NCI-H2081 (cell line): Measurements from ENCODE around the gene GABRA5.

Experiments used
- DNase-seq, 2 experiments: peaks; one replicate each; lab custom pipeline; 2025; lab: John Stamatoyannopoulos, UW

GABRA5 gene

DNA sequence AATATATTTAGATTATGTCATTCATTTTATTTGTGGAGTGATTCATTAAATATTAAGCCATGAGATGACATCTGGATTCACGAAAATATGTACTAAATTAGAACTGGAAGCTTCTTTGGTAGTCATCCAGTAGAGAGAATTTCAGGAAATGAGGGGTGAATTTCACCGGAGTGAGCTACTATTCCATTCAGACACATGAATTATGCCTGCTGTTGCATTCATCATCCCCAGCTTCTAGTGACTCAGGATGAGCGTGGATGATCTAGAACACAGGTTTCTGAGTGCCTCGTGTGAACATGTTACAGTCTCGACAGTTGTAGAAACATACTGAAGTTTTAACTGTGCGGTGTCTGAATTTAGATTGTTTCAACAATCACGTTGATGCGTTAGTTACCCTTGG, 61.2 kb downstream of the GABRA5 start:
- no peak for DNase-seq

DNA sequence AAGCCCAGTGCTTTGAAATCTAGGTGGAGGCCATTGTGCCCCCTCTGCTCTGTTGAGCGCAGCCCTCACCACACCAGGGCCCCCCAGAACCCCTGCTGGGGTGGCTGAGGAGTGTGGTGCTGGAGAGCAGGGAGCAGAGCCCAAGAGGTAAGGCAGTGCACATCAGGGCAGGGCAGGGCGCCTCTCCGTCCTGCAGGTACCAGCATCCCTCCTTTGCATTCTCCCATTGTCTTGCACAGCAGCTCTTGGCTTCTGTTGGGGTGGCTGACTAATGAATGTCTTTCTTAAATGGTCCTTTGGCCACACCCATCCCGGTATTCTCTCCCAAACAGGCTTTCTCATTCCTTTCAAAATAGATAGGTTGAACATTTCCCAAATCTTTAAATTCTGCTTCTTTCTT, 62.7 kb downstream of the GABRA5 start:
- no peak for DNase-seq

DNA sequence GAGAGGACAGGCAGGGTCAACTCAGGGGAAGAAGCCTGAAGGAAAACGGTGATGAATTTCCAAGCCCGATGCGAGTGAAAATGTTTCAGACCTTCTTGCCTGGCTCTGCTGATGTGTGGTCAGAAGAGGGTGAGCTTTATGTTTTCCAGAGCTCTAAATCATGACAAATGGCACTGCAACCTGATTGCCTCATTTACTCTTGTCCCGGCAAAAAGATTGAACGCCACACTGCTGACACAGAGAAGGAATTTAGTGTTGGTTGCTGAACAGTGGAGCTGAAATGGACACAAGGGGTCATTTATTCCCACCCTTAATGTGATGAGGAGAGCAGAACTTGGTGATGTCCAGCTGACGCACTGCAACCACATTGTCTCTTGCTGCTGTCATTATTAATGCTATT, 68.0 kb downstream of the GABRA5 start:
- no peak for DNase-seq

DNA sequence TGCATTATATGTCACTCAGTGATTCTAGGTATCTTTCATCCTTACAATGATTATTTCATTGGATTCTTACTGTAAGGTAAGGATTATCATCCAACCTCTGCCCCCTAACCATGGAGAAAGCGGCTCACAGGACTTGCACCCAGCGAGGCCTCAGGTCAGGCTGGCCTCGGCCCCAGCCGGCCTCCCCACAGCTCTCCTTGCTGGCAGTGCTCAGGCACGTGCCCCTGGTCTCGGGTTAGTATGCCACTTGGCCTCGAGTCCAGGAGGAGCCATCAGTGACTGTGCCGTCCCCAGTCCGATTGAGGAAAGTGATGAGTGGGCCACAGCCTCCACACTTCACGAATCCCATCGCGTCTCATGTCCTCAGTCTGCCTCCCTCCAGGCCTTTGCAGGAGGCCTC, 68.5 kb downstream of the GABRA5 start:
- DNase-seq, result no peak

DNA sequence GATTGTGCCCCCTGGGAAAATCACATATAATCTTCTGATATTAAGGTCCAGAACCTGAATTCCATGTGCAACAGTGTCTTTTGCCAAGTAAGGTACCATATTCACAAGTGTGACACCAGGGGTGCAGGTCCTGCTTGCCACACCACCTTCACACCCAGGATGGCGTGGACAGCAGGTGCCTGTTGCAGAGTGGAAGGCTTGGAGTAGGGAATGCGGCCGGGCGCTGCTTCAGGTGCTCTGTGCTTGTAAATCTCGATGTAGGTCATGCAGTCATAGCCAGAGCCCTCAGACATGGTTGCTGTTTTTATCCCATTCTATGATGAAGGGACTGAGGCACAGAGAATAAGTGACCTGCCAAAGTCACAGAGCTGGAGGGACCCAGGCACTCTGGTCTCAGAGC, 69.6 kb downstream of the GABRA5 start:
- no peak for DNase-seq

DNA sequence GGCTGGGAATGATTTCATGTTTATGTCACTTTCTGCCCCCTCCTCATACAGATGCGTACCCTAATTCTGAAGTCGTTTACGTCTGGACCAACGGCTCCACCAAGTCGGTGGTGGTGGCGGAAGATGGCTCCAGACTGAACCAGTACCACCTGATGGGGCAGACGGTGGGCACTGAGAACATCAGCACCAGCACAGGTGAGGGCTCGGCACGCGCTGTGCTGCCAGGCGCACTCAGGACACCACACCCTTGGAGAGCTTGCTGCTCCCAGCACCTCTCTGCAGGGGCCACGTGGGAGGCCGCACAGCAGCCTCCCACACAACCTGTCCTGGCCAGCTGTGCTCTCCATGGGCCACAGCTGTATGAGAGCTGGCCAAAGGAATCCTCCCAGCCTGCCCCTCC, 70.3 kb downstream of the GABRA5 start:
- DNase-seq, result no peak

DNA sequence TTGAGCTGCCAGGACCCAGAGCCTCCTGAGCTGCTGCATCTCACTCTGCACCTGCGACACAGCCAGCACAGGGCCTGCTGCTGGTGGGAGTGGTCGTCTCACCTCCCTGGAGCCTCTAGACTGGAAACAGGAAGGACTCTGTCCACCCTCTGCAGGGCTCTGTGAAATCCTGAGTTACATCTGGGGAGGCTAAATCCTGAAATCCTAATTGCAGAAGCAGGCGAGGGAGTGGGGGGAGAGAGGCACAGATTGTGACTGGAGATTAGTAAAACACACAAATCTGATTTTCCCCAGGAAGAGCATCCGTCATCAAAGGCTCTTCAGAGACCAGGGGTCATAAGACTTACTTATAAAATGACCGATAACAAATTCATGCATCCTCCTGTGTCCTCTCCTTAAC, 72.5 kb downstream of the GABRA5 start:
- DNase-seq, result no peak

DNA sequence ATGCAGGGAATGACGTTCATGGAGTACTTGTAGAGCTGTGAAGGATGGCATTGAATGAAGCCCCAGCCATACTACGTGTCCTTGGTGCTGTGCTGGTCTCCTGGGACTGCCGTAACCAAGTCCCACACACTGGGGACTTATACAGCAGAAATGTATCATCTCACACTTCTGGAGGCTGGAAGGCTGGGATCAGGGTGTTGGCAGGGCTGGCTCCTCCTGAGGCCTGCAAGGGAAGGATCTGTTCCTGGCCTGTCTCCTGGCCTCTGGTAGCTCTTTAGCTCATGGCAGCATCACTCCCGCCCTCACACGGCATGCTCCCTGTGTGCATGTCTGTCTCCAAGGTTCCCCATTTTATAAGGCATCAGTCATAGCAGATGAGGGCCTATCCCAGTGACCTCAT, 74.6 kb downstream of the GABRA5 start:
- no peak for DNase-seq

DNA sequence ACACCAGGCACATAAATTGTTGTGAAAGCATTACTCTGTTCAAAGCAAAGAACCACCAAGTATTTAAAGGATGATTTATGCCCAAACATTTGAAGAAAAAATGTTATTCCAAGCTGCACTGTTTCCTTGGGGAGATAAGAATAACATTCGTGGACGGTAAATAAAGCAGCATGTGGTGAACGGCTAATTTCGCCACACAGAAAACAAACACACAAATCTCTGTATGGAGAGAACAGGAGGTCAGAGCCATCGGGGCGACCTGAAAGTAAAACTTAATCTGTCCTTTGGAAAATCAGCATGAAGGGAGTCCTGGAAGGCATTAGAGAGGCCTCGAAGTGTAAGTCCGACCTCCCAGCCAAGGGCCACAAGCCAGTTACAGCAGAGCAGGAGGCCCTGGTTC, 77.0 kb downstream of the GABRA5 start:
- no peak for DNase-seq

DNA sequence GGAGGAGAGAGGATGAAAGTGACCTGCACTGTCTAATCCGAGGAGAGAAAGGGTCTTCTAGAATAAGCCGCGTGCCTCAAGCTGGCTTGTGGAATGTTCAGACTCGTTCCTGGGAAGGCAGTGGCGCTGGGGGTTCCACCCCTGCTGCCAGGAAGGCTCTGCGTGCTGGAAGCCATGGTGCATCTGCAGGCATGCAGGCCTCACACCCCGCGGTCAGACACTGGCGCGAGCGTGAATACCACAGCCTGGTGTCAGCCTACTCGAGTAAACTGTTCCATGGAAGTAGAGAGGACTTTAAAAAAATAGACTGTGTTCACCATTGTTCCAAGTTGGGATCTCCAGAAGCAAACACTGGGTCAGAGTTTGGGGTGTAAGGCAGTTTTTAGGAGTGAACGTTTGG, 78.2 kb downstream of the GABRA5 start:
- no peak for DNase-seq

DNA sequence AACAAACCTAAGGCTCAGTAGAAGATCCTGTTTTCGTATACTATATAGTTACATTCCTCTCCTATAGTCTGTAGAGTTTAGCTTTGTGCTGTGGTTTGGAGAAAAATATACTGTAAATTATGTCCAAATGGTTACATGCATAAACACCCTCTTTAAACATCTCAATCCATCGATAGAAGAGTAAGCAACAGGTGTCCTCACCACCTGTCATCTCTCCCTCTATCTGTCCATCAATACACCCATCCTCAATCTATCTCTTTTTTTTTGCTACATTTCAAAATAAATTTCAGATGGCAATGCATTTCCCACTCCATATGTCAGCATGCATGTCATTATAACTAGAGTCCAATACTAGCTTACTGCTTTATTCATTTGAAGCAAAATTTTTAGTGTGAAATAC, 83.1 kb downstream of the GABRA5 start:
- DNase-seq, result no peak

DNA sequence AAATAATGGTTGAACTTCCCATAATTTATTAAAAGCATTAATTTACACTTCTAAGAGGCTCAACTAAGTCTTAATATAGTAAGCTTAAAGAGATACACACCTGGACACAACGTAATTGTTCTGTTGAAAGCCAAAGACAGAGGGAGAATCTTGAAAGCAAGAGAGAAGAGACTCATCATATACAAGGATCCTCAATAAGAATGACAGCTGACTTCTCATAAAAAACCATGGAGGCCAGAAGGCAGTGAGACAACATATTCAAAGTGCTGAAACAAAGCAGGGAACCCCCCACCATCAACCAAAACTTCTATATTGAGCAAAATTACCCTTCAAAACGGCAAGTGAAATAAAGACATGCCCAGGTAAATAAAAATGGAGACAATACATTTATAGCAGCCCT, 87.5 kb downstream of the GABRA5 start:
- no peak for DNase-seq

DNA sequence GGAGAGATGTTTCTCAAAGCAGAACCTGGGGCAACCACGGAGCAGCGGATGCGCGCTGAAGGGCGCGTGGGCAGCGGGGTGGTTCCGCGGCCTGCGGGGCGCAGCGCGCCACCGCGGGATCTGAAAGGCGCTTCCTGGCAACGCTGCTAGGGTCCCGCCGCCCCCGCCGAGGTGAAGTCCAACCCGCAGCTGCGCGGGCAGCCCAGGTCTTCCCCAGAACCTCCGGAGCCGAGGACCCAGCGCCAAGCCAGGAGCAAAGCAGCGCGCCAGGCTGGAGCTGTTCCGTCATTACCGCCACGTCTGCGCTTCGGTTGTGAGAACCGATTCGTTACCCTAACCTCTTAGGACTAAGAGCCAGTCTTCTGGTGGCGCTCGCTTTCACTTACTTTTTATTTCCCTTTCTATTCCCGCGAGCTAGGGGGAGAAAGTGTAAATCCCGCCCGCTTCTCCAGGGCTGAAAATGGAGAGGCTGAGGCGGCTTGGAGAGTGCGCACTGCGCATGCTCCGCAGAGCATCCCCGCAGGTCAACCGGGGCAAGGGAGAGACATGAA, 100.9 kb downstream of the GABRA5 start:
- DNase-seq, result peak in 1 of 2 experiments; percentile 11

DNA sequence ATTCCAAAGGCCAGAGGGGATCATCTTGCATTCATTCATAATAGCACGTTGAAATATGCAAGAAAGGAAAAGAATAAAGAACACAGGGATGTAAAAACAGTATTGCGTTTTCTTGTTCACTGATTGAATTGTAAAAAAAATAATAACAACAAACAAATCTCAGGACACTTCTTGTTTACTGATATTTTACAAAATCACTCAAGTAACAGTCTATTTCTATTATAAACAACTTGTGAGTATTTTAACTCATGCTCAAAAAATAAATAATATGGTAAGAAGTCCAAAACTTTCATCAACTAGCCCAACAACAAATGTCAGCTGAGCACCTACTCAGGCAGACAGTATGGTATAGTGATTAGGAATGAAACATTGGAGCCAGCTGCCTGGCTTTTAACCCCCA, 101.9 kb downstream of the GABRA5 start:
- DNase-seq, result no peak

DNA sequence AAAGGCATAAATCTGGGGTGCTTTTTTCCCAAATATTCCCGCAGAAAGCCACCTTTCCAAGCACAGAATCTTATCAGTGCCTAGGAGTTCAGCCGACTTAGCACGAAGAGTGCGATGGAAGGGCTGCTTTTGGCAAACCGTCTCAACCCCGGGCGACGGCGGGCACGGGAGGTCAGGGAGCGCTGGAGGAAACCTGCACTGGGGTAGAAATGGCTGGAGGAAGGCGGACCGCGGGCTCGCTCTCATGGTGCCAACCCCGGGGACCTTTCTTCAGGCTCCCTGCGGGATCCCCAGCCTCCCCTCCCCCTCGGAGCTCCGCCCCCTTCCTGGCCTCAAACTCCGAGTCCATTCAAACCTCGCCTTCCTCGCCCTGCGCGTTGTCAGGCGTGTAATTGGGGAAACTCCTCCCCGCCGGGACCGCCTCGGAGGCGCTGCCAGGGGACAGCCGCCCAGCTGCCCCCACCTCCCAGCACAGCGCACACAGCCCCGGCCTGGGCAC, 103.9 kb downstream of the GABRA5 start, which contains the start of gene GABRG3:
TSS of gene GABRG3 (plus strand) at position 470 of the 499 bp plus-strand sequence.
- peak; percentile 36 to 55 for DNase-seq

DNA sequence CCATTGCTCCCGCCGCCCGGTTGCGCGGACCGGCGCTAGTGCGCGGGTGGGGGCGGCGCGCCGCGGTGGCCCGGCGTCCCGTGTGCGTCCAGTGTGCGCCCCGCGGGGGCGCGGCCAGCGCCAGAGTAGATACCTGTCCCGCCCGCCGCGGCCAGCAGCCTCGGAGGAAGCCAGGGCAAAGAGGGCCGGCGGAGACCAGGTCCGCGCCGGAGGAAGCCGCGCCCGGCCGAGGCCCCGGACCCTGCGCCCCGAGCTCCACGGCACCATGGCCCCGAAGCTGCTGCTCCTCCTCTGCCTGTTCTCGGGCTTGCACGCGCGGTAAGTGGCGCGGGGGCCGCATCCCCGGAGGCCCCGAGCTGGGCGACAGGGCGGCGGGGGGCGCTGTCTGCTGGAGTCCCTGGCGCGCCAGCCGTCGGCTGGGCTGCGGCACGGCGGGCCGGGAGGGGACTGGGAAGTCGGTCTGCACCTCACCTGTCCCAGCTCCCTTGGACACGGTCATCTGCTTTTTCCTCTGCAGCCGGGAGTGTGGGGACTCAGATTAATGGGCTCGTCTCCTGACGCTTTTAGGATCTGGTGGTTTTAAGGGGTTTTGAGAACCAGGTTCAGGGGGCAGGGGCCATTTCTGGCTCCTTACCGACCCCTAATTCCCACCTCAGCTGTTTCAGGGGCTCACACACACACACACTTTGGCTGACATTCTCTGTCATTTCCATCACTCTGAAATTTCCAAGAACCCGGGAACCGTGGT, 104.6 kb downstream of the GABRA5 start:
- DNase-seq, result peak in 1 of 2 experiments; percentile 48

DNA sequence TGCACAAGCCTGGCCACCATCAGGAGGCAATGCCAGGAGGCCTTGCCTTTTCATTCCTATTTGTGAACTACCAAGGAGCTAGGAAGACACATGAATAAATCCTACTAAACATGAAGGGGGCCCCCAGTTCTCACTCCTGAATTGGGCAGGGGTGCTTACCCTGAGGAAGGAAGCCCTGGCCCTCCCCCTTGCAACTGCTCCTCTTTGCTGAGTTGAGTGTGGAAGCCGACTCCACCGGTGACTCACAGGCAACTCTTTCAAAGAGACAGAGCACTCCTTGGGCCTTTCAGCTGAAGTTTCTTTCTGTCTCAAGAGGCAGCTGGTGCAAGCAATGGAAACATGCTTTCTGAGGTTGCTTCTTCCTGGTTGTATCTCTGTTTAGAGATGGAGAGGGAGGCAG, 105.8 kb downstream of the GABRA5 start:
- no peak for DNase-seq

DNA sequence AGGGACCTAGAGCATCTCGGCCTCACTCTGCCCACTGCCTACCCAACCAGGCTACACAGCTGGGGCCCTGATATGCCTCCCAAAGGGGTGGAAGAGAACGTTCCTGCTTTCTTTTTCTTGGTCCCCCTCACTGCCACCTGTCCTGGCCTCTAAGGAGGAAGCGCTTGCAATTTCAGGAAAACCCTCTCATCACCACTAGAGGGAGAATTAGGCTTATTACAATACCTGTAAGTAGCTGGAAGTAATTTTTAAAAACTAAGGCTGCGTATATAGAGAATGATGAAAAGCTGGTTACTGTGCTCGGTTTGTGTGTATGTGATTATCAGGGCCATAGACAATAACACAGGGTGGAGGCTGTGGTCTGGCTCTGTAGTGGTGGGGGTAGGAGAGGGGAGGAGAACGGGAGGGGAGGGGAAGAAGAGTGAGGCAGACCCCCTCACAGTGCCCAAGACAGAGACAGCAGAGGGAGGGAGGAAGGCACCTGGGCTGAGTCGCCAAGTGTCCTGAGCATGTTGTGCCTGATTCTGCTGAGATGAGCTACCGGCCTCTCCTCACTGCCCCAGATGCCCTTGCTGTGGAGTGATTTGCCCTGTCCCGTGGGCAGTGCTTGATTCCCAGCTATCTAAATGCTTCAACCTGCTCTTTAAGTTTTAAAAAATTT, 107.4 kb downstream of the GABRA5 start:
- DNase-seq, result peak; percentile 48 to 51

DNA sequence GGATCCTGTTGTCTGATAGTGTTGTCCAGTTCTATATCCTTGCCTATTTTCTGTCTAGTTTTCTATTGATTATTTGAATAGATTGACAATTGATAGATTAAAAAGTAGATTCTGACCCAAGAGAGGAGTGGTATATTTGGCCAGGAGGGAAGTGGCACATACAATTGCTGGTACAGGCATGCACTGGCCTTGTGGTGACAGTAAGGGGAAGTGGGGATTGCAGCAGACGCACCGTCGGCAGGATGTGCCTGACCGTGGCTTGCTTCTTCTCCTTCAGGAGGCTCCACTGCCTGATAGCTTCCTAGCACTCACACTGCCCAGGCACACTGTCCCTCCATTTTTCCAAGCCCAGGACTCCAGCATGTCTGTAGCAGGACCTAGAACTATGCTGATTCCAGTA, 114.6 kb downstream of the GABRA5 start:
- no peak for DNase-seq

DNA sequence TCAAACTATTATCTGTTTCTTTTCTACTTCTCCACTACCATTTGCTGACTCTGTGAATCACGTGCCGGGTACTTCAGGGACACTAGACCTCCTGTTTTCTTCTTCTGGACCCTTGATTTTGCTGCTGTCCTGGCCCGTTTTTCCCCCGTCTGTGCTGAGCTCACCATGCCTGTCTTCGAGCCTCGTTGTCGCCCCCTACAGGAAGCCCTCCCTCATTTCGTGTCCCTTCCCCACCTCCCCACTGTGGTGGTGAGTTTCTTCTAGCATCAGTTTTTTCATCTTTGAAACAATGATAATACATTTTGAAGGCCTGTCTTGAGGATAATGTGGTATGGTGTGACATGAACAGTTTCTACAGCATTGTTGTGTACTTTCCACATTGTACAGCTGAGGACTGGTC, 117.0 kb downstream of the GABRA5 start:
- DNase-seq, result no peak

DNA sequence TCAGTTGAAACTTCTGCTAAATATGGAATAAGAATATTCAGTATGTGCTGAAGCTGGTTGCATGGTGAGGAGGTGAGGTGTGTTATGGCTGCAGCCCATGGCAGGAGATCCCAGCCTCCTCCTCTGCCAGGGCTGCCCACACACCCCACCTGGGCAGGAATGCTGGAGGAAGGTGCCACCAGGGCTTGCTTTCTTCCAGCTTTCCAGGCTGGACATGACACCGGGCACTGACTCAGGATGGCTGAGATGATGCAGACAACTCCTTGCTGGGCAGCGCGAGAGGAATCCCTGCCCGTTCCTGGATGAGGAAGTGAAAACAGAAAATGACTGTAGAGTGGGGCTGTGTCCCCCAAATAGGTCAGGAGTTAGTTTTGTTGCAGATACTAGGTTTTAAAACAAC, 118.2 kb downstream of the GABRA5 start:
- no peak for DNase-seq

DNA sequence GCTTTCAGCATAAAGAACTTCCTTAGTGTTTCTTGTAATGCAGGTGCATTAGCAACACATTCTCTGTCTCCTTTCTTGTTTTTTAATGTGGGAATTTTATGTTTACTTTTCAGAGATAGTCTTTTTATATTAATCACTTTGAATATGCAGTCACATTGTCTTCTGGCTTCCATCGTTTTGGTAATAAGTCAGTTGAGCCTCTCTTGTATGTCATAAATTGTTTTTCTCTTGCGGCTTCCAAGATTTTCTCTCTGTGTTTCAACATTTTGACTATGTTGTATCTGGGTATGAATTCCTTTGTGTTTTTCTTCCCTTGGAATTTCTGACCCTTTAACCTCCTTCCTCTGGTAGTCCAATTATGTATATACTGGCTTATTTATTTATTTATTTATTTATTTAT, 129.4 kb downstream of the GABRA5 start:
- DNase-seq, result no peak
